ENCODE results near the gene MYBPC2.
"Not testable (repeated sequence)": the region's sequence is repeated elsewhere in the genome, so short reads cannot be mapped to it uniquely, and the experiment has no call there.

MYBPC2 gene

DNA sequence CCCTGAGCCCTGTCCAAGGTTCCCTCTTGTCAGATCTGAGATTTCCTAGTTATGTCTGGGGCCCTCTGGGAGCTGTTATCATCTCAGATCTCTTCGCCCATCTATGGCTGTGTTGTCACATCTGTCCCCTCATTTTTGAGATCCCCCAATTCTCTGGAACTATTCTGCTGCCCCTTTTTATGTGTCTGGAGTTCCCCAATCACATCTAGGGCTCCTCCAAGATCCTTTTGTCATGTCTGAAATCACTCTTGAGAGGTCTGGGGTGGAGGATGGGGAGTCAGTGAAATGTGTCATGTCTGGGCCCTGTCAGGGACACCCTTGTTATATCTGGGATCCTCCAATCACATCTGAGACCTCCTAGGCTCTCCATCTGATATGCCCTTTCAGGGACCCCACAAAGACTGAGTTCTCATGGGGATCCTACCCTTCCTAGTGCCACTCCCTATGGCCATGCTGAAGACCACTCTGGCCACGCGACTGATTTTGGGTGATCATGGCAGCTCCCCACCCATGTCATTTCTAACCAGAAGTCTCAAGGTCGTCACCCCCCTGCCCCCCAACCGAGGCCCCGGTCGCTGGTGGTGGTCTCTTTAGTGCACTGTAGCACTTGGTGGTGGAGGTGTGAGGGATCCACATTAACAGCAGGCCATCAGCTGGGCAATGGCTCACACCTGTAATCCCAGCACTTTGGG is 3.8 kb upstream of the MYBPC2 start:
- no peak for DNase-seq

DNA sequence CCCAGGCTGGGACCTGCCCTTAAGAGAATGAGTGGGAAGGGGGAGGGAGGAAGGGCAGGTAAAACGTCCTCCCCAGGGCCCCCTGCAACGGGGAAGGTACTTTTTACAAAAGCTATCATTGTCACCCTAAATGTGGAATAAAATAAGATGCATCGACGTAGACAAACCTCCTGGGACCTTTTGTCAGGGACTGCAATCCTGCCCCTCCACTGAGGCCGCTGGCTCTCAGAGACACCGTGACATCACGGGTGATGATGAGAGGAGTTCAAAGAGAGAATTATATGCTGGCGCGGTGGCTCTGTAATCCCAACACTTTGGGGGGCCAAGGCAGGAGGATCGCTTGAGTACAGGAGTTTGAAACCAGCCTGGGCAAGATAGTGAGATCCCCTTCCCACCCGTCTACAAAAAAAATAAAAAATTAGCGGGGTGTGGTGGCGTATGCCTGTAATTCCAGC is 1.8 kb upstream of the MYBPC2 start:
- DNase-seq, result no peak

DNA sequence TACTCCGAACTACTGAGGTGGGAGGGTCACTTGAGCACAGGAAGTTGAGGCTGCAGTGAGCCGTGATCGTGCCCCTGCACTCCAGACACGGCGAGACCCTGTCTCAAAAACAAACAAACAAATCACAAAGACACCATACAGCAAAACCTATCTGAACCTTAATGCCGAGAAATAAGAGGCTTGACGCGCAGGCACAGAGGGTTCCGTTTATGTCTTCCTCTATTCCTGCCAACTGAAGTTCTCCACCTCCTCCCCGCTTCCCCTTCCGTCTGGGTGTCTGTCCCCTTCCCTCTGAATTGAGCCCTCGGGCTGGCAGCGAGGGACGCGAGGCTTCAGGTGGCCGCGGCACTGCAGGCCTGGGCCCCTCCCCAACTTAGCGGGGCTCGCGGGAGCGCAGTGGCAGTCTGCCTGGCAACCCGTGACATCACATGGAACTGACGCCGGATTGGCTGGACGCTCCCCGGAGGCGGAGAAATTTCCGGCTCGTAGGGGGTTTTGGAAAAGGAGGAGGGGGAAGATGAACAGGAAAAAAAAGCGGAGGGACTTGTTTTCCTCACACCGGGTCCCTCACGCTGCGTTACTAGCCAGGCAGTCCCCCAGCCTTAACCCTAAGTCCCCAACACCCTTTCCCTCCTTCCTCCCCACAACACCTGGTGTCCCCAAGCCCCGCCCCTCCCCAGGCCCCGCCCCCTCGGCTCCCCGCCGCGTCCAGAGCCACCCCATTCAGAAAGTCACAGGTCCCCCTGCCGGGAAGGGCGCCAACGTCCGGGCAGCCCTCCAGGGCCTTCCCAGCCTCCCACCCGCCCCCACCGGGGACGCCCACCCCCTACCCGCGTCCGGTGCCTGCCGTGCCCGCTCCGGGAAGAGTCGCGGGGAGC is 1.1 kb upstream of the MYBPC2 start:
- peak; percentile 50 to 78 for DNase-seq

DNA sequence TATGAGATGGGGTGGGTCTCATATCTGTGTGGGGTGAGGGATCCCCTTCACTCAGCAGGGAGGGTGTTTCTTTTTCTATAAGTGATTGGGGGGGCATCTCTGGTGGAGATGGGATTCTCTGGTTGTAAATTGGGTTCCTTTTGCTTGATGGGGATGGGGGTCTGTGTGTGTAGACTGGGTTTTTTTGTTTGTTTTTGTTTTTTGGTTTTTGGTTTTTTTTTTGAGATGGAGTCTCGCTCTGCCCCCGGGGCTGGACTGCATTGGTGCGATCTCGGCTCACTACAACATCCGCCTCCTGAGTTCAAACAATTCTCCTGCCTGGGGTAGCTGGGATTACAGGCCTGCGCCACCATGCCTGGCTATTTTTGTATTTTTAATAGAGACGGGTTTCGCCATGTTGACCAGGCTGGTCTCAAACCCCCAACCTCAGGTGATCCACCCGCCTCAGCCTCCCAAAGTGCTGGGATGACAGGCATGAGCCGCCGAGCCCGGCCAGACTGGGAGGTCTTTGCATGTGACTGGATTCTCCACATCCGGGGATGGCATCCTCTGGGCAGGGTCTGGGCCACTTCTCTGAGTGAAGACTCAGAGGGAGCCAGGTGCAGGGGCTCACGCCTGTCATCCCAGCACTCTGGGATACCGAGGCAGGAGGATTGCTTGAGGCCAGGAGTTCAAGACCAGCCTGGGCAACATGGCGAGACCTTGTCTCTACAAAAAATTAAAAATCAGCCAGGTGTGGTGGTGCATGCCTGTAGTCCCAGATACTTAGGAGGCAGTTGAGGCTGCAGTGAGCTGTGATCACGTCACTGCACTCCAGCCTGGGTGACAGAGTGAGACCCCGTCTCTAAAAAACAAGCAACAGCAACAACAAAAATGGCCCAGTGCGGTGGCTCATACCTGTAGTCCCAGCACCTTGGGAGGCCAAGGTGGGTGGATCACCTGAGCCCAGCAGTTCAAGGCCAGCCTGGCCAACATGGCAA is 799 bp downstream of the MYBPC2 start:
- no peak for DNase-seq

DNA sequence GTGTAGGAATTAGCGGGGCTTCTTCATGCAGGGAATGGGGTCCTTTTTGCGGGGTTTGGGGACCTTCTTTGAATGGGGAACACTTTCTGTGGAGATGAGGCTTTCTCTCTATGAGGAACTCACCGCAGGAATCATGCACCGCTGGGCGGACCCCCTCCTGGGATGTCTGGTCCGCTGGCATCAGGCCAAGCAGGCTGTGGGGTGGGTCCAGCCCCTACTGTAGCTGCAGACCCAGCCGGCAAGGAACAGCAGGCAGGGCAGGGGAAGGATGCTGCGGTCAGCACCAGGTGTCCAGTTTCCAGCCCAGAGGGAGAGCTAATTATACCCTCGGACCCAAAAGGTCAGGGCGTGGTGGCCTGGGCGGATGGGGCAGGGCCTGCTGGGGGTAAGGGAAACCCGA is 1.8 kb downstream of the MYBPC2 start:
- peak in 1 of 2 experiments; percentile 33 for DNase-seq

DNA sequence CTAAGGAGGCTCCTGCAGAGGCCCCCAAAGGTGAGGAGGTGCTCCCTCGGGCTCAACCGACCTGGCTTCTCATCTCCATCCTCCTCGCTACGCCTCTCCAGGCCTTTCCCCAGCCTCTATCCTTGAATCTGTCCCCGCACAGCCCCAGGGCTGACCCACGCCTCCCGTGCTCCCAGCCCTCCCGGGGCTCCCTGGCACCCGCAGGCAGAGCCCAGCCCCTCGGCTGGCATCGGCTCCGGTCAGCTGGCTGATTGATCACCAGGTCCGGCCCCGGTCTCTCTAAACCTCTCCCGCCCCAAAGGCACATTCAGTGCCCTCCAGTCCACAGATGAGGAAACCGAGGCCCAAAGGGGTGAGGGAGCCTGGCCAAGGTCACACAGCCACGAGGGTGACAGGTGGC is 2.5 kb downstream of the MYBPC2 start:
- DNase-seq, result no peak

DNA sequence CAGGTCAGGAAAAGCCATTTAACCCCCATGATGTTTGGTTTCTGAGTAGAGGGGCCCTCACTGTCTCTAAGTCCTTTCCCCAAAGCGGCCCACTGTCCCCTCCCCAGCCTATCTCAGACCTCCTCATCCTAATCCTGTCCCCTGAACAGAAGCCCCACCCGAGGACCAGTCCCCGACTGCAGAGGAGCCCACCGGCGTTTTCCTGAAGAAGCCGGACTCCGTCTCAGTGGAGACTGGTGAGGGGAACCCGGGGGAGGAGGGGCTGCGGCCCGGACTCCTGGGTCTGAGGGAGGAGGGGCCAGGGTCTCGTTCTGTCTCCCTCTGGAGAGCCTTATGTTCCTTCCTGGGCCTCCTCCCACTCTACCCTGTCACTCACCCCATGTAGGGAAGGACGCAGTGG is 2.9 kb downstream of the MYBPC2 start:
- no peak for DNase-seq

DNA sequence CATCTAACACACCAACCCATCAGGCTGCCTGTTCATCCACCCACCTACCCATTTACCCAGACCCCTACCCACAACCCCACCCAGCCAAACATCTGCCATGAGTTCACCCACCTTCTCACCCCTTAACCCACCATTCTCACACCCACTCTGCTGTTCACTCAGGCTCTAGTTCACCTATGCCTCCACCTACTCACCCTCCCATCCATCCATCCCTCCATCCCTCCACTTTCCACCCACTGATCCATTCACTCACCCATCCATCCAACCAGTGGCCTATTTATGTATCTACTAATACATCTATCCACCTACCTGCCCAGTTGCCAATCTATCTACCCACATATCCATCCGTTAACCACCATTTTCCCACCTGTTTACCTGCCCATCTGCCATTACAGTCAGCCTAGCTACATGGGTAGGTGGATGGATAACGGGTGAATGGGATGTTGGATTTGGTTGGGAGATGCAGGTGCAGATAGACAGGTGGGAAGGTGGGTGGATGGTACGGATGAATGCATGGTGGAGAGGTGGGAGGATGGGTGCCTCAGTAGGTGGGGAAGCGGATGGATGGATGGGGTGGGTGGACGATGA is 5.3 kb downstream of the MYBPC2 start:
- no peak for DNase-seq

DNA sequence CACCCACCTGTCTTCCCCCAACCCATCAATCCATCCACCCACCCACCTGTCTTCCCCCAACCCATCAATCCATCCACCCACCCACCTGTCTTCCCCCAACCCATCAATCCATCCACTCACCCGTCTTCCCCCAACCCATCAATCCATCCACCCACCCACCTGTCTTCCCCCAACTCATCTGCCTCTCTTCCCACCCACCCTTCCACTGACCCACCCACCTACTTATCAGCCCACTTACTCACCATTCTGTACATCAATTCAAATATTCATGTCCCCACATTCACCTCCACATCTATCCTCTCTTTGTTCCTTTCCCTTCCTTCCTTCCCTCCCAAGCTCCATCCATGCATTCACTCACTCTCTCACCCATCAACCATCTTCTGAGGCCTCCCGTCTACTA is 6.4 kb downstream of the MYBPC2 start:
- not testable (repeated sequence) for DNase-seq

DNA sequence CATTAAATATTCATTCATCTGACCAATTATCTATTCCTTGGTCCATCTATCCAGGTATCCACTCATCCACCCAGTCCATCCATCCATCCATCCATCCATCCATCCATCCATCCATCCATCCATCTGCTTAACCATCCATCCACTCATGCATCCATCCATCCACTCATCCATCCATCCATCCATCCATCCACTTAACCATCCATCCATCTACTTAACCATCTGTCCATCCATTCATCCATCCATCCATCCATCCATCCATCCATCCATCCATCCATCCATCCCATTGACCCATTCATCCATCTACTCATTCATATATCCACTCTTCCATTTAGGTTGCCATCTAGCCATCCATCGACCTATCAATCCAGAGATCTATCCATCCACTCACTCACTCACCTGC is 11.4 kb downstream of the MYBPC2 start:
- DNase-seq, result no peak

DNA sequence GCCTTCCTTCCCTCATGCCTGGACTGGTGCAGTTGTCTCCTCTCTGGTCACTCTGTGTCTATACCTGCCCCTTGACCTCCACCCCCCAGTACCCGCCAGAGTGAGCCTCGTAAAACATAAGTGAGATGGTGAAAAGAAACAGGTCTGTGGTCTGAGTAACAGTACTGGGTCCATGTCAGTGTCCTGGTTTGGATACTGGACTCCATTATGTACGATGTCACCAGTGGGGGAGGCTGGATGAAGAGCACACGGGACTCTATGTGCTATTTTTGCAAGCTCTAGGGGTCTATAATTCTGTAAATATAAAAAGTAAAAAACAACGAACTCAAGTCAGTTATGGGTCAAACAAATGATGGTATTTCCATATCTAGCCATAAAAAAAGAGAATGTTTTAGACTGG is 14.4 kb downstream of the MYBPC2 start:
- no peak for DNase-seq

DNA sequence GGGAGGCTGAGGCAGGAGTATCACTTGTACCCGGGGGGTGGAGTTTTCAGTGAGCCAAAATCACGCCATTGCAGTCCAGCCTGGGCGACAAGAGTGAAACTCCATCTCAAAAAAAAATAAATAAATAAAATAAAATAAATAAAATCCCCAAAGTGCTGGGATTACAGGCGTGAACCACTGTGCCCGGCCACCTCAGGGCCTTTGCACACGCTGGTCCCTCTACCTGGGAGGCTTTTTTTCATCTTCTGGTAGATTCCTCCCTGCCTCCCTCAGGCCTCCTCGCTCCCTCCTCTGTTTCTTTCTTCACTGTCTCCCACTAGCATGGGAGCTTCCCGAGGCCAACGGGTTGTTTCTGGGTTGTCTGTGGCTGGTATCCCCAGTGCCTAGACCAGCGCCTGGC is 15.1 kb downstream of the MYBPC2 start:
- no peak for DNase-seq

DNA sequence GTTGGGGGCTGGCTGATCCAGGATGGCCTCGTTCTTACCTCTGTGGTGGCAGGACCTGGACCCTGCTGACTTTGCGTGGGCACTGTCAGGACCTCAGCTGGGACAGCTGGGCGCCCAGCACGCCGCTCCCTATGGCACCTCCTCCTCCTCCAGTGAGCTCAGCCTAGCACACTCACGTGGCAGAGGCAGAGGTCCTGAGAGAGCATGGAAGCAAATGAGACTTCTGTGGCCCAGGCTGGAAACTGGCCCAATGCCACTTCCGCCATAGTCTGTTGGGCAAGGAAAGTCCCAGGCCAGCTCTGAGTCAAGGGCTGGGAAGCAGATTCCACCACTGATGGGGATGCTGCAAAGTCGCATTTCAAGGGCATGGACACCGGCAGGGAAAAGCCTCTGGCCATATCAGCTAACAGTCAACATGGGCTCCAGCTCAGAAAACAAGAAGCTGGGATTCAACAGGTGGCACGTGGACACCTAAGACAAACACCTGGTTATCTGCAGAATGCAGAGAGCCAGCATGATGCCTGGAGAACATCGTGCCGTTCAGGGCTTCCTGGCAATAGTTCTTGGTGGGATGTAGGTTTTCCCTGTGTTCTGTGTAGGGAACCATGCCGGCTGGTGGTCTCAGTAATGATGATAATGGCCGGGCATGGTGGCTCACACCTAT is 16.7 kb downstream of the MYBPC2 start:
- DNase-seq, result no peak

DNA sequence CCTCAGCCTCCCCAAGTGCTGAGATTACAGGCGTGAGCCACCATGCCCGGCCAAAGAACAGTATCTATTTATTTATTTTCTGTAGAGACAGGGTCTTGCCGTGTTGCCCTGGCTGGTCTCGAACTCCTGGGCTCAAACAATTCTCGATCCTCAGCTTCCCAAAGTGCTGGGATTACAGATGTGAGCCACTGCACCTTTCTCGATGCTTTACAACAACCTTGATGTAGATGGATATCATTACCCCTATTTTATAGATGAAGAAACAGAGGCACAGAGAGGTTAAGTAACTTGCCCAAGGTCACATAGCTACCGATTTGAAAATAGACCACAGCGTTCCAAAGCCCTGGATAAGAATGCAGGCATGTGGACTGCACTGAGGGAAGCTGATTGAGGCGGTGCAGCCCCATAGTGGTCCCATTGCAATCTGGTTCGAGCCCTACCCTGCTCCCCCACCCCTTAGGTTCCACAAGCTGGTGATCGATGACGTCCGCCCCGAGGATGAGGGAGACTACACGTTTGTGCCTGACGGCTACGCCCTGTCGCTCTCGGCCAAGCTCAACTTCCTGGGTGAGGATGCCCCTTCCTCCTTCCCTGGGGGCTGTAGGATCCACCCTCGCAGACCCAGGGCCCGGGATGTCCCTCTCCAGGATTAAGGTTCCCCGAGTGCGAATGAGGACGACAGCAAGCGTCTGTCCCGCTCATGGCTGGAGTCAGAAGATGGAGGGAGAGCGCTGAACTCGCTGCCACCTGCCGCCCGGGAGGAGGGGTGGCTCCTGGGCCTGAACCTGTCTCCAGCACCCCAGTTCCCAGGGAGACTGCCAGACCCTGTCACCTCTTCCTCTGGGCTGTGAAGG is 17.9 kb downstream of the MYBPC2 start:
- no peak for DNase-seq

DNA sequence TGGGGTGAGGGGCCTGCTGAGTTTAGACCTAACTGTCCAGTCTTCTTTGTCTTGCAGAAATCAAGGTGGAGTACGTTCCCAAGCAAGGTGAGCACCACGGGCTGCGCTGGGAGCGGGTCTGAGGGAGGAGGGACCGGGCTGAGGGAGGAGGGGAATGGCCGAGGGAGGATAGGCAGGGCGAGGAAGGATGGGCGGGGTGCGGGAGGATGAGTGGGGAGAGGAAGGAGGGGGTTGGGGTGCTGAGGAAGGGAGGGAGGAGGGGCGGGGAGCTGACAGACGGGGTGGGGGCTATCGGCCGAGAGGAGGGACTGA is 18.5 kb downstream of the MYBPC2 start:
- no peak for DNase-seq

DNA sequence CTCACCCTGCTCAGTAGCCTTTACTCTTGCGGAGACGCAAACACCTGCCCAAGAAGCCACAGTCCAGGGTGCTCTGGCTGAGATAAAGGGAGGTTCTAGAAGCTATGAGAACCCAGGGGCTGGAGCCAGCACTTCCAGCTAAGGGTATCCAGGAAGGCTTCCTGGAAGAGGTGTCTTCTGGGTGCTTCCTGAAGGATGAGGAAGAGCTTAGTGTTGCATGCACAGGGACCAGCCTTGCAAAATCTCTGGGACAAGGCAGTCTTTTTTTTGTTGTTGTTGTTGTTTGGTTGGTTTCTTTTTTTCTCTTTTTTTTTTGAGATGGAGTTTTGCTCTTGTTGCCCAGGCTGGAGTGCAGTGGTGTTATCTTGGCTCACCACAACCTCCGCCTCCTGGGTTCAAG is 20.6 kb downstream of the MYBPC2 start:
- no peak for DNase-seq

DNA sequence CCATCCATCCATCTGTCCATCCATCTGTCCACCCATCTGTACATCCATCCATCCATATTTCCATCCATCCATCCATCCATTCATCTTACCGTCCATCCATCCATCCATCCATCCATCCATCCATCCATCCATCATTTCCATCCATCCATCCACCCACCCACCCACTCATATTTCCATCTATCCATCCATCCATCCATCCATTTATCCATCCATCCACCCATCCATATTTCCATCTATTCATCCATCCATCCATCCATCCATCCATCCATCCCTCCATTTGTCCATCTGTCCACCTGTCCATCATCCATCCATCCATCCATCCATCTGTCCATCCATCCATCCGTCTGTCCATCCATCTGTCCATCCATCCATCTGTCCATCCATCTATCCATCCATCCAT is 23.3 kb downstream of the MYBPC2 start:
- no peak for DNase-seq

DNA sequence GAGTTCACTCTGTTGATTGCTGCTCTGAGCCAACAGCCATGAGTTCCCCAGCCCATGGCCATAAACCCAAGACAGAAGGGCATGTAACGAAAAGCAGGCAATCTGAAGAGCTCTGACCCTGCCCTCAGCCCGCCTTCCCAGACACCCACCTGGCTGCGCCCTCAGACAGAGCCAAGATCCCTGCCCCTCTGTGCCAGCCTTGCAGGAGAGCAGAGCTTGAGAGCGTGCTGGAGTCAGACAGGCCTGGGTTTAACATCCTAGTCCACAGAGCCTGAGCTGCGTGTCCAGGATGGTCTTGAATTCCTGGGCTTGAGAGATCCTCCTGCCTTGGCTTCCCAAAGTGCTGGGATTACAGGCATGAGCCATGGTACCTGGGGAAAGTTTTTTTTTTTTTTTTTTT is 24.6 kb downstream of the MYBPC2 start:
- no peak for DNase-seq

DNA sequence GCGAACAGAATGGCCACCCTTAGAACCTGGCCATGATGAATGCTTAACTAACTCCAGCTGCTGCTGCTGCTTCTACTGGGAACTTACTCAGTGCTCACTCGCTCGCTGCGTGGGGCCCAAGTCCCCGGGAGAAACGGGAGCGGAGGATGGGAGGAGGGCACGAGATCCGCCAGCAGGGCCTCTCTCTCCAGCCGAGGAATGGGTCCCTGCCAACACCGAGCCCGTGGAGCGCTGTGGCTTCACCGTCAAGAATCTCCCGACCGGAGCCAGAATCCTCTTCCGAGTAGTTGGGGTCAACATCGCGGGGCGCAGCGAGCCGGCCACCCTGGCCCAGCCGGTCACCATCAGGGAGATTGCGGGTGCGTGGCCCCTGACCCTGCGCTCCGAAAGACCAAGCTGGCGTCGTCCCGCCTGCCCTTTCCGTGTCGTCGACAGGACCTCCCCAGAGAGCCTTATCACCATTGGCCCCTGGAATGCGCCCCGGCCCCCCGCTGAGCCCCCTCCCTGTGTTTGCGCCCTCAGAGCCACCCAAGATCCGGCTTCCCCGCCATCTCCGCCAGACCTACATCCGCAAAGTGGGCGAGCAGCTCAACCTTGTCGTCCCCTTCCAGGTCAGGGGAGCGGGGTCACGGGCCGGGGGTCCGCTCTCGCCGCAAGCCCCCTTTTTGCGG is 25.8 kb downstream of the MYBPC2 start:
- no peak for DNase-seq

DNA sequence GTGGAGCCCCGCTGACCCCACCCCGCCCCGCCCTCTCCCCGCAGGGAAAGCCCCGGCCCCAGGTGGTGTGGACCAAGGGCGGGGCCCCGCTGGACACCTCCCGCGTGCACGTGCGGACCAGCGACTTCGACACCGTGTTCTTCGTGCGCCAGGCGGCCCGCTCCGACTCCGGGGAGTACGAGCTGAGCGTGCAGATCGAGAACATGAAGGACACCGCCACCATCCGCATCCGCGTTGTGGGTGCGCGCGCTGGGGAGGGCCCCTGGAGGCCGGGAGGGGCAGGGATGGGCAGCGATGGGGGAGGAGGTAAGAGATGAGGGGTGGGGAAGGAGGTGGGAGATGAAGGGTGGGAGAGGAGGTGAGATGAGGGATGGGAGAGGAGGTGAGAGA is 26.4 kb downstream of the MYBPC2 start:
- no peak for DNase-seq

DNA sequence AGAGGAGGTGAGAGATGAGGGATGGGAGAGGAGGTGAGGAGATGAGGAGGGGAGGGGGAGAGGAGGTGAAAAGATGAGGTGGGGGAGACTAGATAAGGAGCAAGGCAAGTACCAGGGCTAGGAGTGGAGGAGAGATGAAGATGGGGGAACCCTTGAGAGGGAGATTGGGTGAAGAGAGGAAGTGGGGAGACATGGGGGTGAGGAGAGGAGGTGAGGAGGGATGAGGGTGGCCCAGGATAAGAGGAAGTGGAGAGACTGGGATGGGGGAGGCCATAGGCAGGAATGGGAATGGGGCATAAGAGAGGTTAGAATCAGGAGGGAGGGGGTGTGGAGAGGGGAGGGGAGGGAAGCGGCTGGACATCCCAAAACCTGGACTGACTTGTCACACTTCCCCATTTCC is 26.9 kb downstream of the MYBPC2 start:
- DNase-seq, result no peak
